Measurements from ENCODE around the gene PRKACB.

GRCh38 chr1:84174051-84174556 lies 30.0 kb downstream of the PRKACB start:
- TF ChIP-seq CTCF (IDR thresholded peaks at IDR 0.05) (no peak), POLR2A (IDR thresholded peaks at IDR 0.05) (no peak)
